ENCODE data around the gene TLL1. TPM values are rescaled to one million over a fixed set of nuclear protein-coding genes. Genes with fewer than 3 reads are reported as not detected.

TLL1 gene
- total and polyA plus RNA-seq, 2 of the 13 experiments (the other 11 are each of a cell fraction or from before 2014, with no cell fraction given): not detected

DNA sequence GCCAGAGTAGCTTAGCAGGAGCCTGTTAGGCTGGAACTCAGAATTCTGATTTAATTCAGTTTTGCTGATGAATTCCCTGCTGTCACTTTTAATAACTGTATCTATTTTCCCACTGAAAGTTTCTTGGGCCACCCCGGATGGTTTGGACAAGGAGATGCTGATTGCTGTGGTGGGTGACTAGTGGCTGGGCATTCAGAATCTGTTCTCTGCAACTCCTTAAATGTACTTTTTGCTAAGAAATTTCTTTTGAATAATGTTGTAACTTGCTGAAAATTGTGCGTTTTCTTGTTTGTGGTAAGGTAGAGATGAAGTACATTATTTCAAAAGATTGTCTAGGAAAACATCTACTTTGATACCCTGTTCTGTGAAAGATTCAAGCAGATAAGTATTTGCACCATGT is 2.4 kb downstream of the TLL1 start:
- Histone ChIP-seq H3K36me3 (replicated peaks in 1 of 2; ENCODE audit: control insufficient read depth in 1 of 2, insufficient read depth in 2 of 2, low read length in 2 of 2) (no peaks in the 10 kb centered on the region), H3K27ac (ENCODE audit: extremely low read length, insufficient read depth, low read length) (no peak overlapping the region), H3K9ac (ENCODE audit: insufficient read depth, low read depth, low read length) (no peak overlapping the region), H3K4me2 (ENCODE audit: low read depth, low read length) (no peak overlapping the region), H3K4me3 (replicated peaks in 1 of 3; ENCODE audit: insufficient read depth in 1 of 3, low read depth in 2 of 3, low read length in 3 of 3) (no peak overlapping the region), H3K9me3 (ENCODE audit: low read length) (no peaks in the 10 kb centered on the region), H2AFZ (ENCODE audit: low read length) (no peak overlapping the region), H3K79me2 (ENCODE audit: insufficient read depth, low read length) (no peaks in the 10 kb centered on the region), H4K20me1 (ENCODE audit: insufficient read depth, low read length) (no peaks in the 10 kb centered on the region), H3K27me3 (ENCODE audit: control insufficient read depth in 1 of 2, insufficient read depth in 2 of 2, low read length in 2 of 2) (peaks cover 0 to 27% of the 10 kb centered on the region in 2 experiments; a peak in 3 of 5 replicates), H3K4me1 (ENCODE audit: insufficient read depth, low read length) (peaks cover 11% of the 10 kb centered on the region)
- in situ Hi-C loops (cut with HindIII; ENCODE audit: extremely low pct_ligation_motif_present, low pct_unique_long_range_greater_than_20kb) (no loop called here), intact Hi-C loops (cut with micrococcal nuclease; ENCODE audit: unreplicated experiment) (no loop called here)
- TF ChIP-seq ZSCAN20 (CRISPR knock-in tag; IDR thresholded peaks at IDR 0.05; ENCODE audit: borderline replicate concordance): no peak
- TF ChIP-seq, protein P1, sequence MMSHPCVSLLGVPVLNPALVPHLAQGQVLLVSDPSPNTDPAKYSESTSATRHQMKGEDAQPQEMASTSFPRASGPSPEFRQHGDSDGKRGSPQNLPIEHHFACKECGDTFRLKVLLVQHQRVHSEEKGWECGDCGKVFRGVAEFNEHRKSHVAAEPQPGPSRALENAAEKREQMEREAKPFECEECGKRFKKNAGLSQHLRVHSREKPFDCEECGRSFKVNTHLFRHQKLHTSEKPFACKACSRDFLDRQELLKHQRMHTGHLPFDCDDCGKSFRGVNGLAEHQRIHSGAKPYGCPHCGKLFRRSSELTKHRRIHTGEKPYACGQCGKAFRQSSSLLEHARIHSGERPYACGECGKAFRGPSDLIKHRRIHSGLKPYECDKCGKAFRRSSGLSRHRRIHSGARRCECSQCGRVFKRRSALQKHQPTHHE (CRISPR knock-in tag; IDR thresholded peaks at IDR 0.05; ENCODE audit: borderline replicate concordance): no peak
- no peak for TF ChIP-seq MTF2 (CRISPR knock-in tag; IDR thresholded peaks at IDR 0.05; ENCODE audit: borderline replicate concordance)
- TF ChIP-seq MIER2 (CRISPR knock-in tag; IDR thresholded peaks at IDR 0.05): no peak
- no peak for TF ChIP-seq FOXA1 (IDR thresholded peaks at IDR 0.05)
- TF ChIP-seq FOXA1 (CRISPR knock-in tag; IDR thresholded peaks at IDR 0.05): no peak
- TF ChIP-seq, protein P2, sequence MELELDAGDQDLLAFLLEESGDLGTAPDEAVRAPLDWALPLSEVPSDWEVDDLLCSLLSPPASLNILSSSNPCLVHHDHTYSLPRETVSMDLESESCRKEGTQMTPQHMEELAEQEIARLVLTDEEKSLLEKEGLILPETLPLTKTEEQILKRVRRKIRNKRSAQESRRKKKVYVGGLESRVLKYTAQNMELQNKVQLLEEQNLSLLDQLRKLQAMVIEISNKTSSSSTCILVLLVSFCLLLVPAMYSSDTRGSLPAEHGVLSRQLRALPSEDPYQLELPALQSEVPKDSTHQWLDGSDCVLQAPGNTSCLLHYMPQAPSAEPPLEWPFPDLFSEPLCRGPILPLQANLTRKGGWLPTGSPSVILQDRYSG (CRISPR knock-in tag; IDR thresholded peaks at IDR 0.05): no peak
- TF ChIP-seq, protein P3, sequence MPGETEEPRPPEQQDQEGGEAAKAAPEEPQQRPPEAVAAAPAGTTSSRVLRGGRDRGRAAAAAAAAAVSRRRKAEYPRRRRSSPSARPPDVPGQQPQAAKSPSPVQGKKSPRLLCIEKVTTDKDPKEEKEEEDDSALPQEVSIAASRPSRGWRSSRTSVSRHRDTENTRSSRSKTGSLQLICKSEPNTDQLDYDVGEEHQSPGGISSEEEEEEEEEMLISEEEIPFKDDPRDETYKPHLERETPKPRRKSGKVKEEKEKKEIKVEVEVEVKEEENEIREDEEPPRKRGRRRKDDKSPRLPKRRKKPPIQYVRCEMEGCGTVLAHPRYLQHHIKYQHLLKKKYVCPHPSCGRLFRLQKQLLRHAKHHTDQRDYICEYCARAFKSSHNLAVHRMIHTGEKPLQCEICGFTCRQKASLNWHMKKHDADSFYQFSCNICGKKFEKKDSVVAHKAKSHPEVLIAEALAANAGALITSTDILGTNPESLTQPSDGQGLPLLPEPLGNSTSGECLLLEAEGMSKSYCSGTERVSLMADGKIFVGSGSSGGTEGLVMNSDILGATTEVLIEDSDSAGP (CRISPR knock-in tag; IDR thresholded peaks at IDR 0.05; ENCODE audit: borderline replicate concordance): no peak
- TF ChIP-seq, protein P4, sequence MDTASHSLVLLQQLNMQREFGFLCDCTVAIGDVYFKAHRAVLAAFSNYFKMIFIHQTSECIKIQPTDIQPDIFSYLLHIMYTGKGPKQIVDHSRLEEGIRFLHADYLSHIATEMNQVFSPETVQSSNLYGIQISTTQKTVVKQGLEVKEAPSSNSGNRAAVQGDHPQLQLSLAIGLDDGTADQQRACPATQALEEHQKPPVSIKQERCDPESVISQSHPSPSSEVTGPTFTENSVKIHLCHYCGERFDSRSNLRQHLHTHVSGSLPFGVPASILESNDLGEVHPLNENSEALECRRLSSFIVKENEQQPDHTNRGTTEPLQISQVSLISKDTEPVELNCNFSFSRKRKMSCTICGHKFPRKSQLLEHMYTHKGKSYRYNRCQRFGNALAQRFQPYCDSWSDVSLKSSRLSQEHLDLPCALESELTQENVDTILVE (CRISPR knock-in tag; IDR thresholded peaks at IDR 0.05): no peak
- no peak for TF ChIP-seq AHR (CRISPR knock-in tag; IDR thresholded peaks at IDR 0.05)
- TF ChIP-seq SCMH1 (CRISPR knock-in tag; IDR thresholded peaks at IDR 0.05; ENCODE audit: borderline replicate concordance): no peak
- TF ChIP-seq TCF7 (IDR thresholded peaks at IDR 0.05; ENCODE audit: low read depth): no peak
- no peak for TF ChIP-seq ZNF629 (CRISPR knock-in tag; conservative IDR thresholded peaks at IDR 0.05)
- TF ChIP-seq ZKSCAN1 (IDR thresholded peaks at IDR 0.05; ENCODE audit: low read length): no peak
- TF ChIP-seq, protein P5, sequence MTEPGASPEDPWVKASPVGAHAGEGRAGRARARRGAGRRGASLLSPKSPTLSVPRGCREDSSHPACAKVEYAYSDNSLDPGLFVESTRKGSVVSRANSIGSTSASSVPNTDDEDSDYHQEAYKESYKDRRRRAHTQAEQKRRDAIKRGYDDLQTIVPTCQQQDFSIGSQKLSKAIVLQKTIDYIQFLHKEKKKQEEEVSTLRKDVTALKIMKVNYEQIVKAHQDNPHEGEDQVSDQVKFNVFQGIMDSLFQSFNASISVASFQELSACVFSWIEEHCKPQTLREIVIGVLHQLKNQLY (CRISPR knock-in tag; IDR thresholded peaks at IDR 0.05): no peak
- TF ChIP-seq DPF2 (CRISPR knock-in tag; IDR thresholded peaks at IDR 0.05; ENCODE audit: borderline replicate concordance, low read depth): no peak
- TF ChIP-seq, protein P6, sequence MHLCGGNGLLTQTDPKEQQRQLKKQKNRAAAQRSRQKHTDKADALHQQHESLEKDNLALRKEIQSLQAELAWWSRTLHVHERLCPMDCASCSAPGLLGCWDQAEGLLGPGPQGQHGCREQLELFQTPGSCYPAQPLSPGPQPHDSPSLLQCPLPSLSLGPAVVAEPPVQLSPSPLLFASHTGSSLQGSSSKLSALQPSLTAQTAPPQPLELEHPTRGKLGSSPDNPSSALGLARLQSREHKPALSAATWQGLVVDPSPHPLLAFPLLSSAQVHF (CRISPR knock-in tag; IDR thresholded peaks at IDR 0.05): no peak
- no peak for TF ChIP-seq ZBTB7B (CRISPR knock-in tag; IDR thresholded peaks at IDR 0.05)
- no peak for TF ChIP-seq RFX1 (IDR thresholded peaks at IDR 0.05)
- ATAC-seq (no peak), DNase-seq (ENCODE audit: low spot score) (no peak), FAIRE-seq (no peak)
- POLR2A ChIA-PET: no interaction called here
- no TSS peak for BruUV-seq (replicated peaks)
- 33% methylated on average over 2 of the region's 2 CpGs for WGBS (ENCODE audit: low lambda C conversion rate)
- CTCF ChIA-PET (ENCODE audit: low intra/inter-chr PET ratio, low total read pairs): no interaction called here

All from HepG2 (cell line).